ACC112 (cell line): ENCODE results near the gene SLC5A10.
"Not testable (repeated sequence)": the region's sequence is repeated elsewhere in the genome, so short reads cannot be mapped to it uniquely, and the experiment has no call there.

ENCODE experiments used
- H2AFZ ChIP-seq: fragments of 200-600 bp; sonication (generic); one replicate; pipeline ENCODE4 v1.6.0; 2017; ENCODE audit warnings: antibody characterized with exemption, low read length; ENCODE audit not compliant: unreplicated experiment
- H3K27ac ChIP-seq: fragments of 200-600 bp; sonication (generic); 2 replicates; pipeline ENCODE4 v1.5.1; 2014; ENCODE audit warnings: low read depth, mild to moderate bottlenecking, antibody characterized with exemption, low read length, moderate library complexity
- H3K27me3 ChIP-seq: fragments of 200-600 bp; sonication (generic); 2 replicates; pipeline ENCODE4 v1.6.1; 2014; ENCODE audit warnings: mild to moderate bottlenecking, antibody characterized with exemption, low read length, moderate library complexity, mixed read lengths; ENCODE audit not compliant: insufficient read depth
- H3K36me3 ChIP-seq: fragments of 200-600 bp; sonication (generic); 2 replicates; pipeline ENCODE4 v1.6.1; 2016; ENCODE audit warnings: mild to moderate bottlenecking, antibody characterized with exemption, low read length, moderate library complexity, mixed read lengths; ENCODE audit not compliant: insufficient read depth
- H3K4me1 ChIP-seq: fragments of 200-600 bp; sonication (generic); one replicate; pipeline ENCODE4 v1.6.1; 2016; ENCODE audit warnings: low read length, mixed read lengths; ENCODE audit not compliant: insufficient read depth, unreplicated experiment, control insufficient read depth
- H3K4me3 ChIP-seq: fragments of 200-600 bp; sonication (generic); 2 replicates; pipeline ENCODE4 v1.5.1; 2014; ENCODE audit warnings: mild to moderate bottlenecking, low read depth, low read length
- H3K79me2 ChIP-seq: fragments of 200-600 bp; sonication (generic); one replicate; pipeline ENCODE4 v1.6.0; 2016; ENCODE audit warnings: low read length; ENCODE audit not compliant: control insufficient read depth, unreplicated experiment, insufficient read depth

SLC5A10 gene

GRCh38 chr17:18947866-18948265, 4.1 kb upstream of the SLC5A10 start:
- Histone ChIP-seq H3K79me2 (no peaks in the 10 kb centered on the region), H3K27ac (no peak overlapping the region), H3K27me3 (peaks cover 47% of the 10 kb centered on the region), H3K4me3 (no peak overlapping the region), H2AFZ (no peak overlapping the region), H3K4me1 (no peaks in the 10 kb centered on the region), H3K36me3 (no peaks in the 10 kb centered on the region)

GRCh38 chr17:18948476-18949006, 3.4 kb upstream of the SLC5A10 start:
- H3K27me3 ChIP-seq = peaks cover 47% of the 10 kb centered on the region
- H2AFZ ChIP-seq = no peak overlapping the region
- no peaks in the 10 kb centered on the region for H3K36me3 ChIP-seq

GRCh38 chr17:18949566-18949965, 2.4 kb upstream of the SLC5A10 start:
- no peaks in the 10 kb centered on the region for H3K4me1 ChIP-seq
- no peak overlapping the region for H3K4me3 ChIP-seq
- H3K79me2 ChIP-seq = no peaks in the 10 kb centered on the region
- peaks cover 39% of the 10 kb centered on the region for H3K27me3 ChIP-seq
- no peak overlapping the region for H2AFZ ChIP-seq
- H3K36me3 ChIP-seq = no peaks in the 10 kb centered on the region
- no peak overlapping the region for H3K27ac ChIP-seq

More at GRCh38 chr17:18948476-18949006, 3.4 kb upstream of the SLC5A10 start:
- Histone ChIP-seq H3K4me3 (no peak overlapping the region), H3K27ac (no peak overlapping the region), H3K79me2 (no peaks in the 10 kb centered on the region), H3K4me1 (no peaks in the 10 kb centered on the region)

GRCh38 chr17:18950346-18950745, 1.6 kb upstream of the SLC5A10 start:
- no peak overlapping the region for H3K4me3 ChIP-seq
- H3K36me3 ChIP-seq = no peaks in the 10 kb centered on the region
- no peak overlapping the region for H2AFZ ChIP-seq
- peaks cover 32% of the 10 kb centered on the region for H3K27me3 ChIP-seq
- no peaks in the 10 kb centered on the region for H3K4me1 ChIP-seq
- H3K79me2 ChIP-seq = no peaks in the 10 kb centered on the region
- no peak overlapping the region for H3K27ac ChIP-seq

GRCh38 chr17:18950944-18951905, 740 bp upstream of the SLC5A10 start:
- H3K4me3 ChIP-seq = no peak overlapping the region
- no peak overlapping the region for H3K27ac ChIP-seq
- H3K27me3 ChIP-seq = peaks cover 24% of the 10 kb centered on the region
- H3K4me1 ChIP-seq = no peaks in the 10 kb centered on the region
- no peaks in the 10 kb centered on the region for H3K36me3 ChIP-seq
- no peaks in the 10 kb centered on the region for H3K79me2 ChIP-seq
- H2AFZ ChIP-seq = no peak overlapping the region

- H3K36me3 ChIP-seq = no peaks in the 10 kb centered on the region
- no peak overlapping the region for H3K4me3 ChIP-seq
- no peak overlapping the region for H2AFZ ChIP-seq
- no peaks in the 10 kb centered on the region for H3K79me2 ChIP-seq
- no peak overlapping the region for H3K27ac ChIP-seq
- H3K27me3 ChIP-seq = peaks cover 17% of the 10 kb centered on the region
- no peaks in the 10 kb centered on the region for H3K4me1 ChIP-seq
Measured at GRCh38 chr17:18953231-18953728, 1.3 kb downstream of the SLC5A10 start.

GRCh38 chr17:18954321-18954720, 2.4 kb downstream of the SLC5A10 start:
- Histone ChIP-seq H3K27me3 (peaks cover 16% of the 10 kb centered on the region), H3K4me1 (no peaks in the 10 kb centered on the region), H2AFZ (no peak overlapping the region), H3K4me3 (no peak overlapping the region), H3K79me2 (no peaks in the 10 kb centered on the region), H3K27ac (no peak overlapping the region), H3K36me3 (no peaks in the 10 kb centered on the region)

- Histone ChIP-seq H3K27me3 (peaks cover 9% of the 10 kb centered on the region; the same call in 1 of the 2 replicates), H3K79me2 (no peaks in the 10 kb centered on the region), H3K36me3 (no peaks in the 10 kb centered on the region), H3K4me3 (no peak overlapping the region), H2AFZ (no peak overlapping the region), H3K27ac (no peak overlapping the region), H3K4me1 (no peaks in the 10 kb centered on the region)
Measured at GRCh38 chr17:18955009-18955408, 3.0 kb downstream of the SLC5A10 start.

- H3K27me3 ChIP-seq, H3K4me3 ChIP-seq, H2AFZ ChIP-seq, H3K4me1 ChIP-seq, H3K79me2 ChIP-seq, H3K36me3 ChIP-seq, H3K27ac ChIP-seq: not testable (repeated sequence)
Measured at GRCh38 chr17:18956021-18956420, 4.1 kb downstream of the SLC5A10 start.

GRCh38 chr17:18956581-18956980, 4.6 kb downstream of the SLC5A10 start:
- Histone ChIP-seq H3K4me3 (no peak overlapping the region), H3K4me1 (no peaks in the 10 kb centered on the region), H2AFZ (no peak overlapping the region), H3K27me3 (no peaks in the 10 kb centered on the region), H3K79me2 (no peaks in the 10 kb centered on the region), H3K36me3 (no peaks in the 10 kb centered on the region), H3K27ac (no peak overlapping the region)

- Histone ChIP-seq H3K4me1 (peaks cover 11% of the 10 kb centered on the region), H3K4me3 (no peak overlapping the region), H3K79me2 (no peaks in the 10 kb centered on the region), H2AFZ (no peak overlapping the region), H3K27me3 (no peaks in the 10 kb centered on the region), H3K36me3 (no peaks in the 10 kb centered on the region), H3K27ac (no peak overlapping the region)
Measured at GRCh38 chr17:18957831-18958230, 5.9 kb downstream of the SLC5A10 start.
